HepG2 (cell line): ENCODE data around the gene CRYM. TPM values are rescaled to one million over a fixed set of nuclear protein-coding genes. Genes with fewer than 3 reads are reported as not detected.

ENCODE experiments used
- AKAP8 ChIP-seq: sonication (generic); formaldehyde crosslinking; IDR thresholded peaks from 2 replicates; pipeline ENCODE4 v1.5.1; 2020; ENCODE audit warnings: mild to moderate bottlenecking, missing genetic modification reagents
- CHCHD3 ChIP-seq: sonication (generic); formaldehyde crosslinking; IDR thresholded peaks from 2 replicates; pipeline ENCODE4 v1.8.0; 2022; ENCODE audit warnings: mild to moderate bottlenecking, missing genetic modification reagents, moderate library complexity
- ERF ChIP-seq: IDR thresholded peaks from 2 replicates; pipeline ENCODE4 v1.6.1; 2018; ENCODE audit warnings: missing biosample characterization, missing genetic modification reagents
- NR3C1 ChIP-seq: sonication (generic); formaldehyde crosslinking; IDR thresholded peaks from 2 replicates; pipeline ENCODE4 v1.4.0; 2020; ENCODE audit warnings: missing genetic modification reagents
- TMF1 ChIP-seq: sonication (generic); formaldehyde crosslinking; IDR thresholded peaks from 2 replicates; pipeline ENCODE4 v1.8.1; 2022; ENCODE audit warnings: low read depth, missing genetic modification reagents
- ZFP90 ChIP-seq: sonication (generic); formaldehyde crosslinking; IDR thresholded peaks from 2 replicates; pipeline ENCODE4 v1.8.0; 2022; ENCODE audit warnings: missing genetic modification reagents, mild to moderate bottlenecking, inconsistent platforms, borderline replicate concordance
- ZNF224 ChIP-seq: sonication (generic); formaldehyde crosslinking; IDR thresholded peaks from 2 replicates; pipeline ENCODE4 v1.5.0; 2020; ENCODE audit warnings: mild to moderate bottlenecking, missing genetic modification reagents
- ZNF883 ChIP-seq: sonication (generic); formaldehyde crosslinking; IDR thresholded peaks from 2 replicates; pipeline ENCODE4 v1.5.1; 2020; ENCODE audit warnings: mild to moderate bottlenecking, missing genetic modification reagents; ENCODE audit errors: not compliant biosample characterization
- polyA plus RNA-seq, 8 experiments: library from polyadenylated mRNA; depleted of rRNA in 3 of 8; stranded (reverse) in 7 of 8; unstranded in 1 of 8; fragments of >200 nt; fragmentation: Illumina TruSeq in 4 of 8; extraction: Trizol in 4 of 8; gene quantifications; 2 replicates each; pipeline versions ENCODE4 v1.2.1 to v1.2.3, GENCODE V29; 2011 to 2016; ENCODE audit warnings: low read depth in 4 of 8, missing spikeins in 1 of 8, mixed read lengths in 1 of 8; ENCODE audit not compliant: insufficient read depth in 1 of 8
- total RNA-seq, 5 experiments: library from RNA; depleted of rRNA; stranded (reverse); fragments of >200 nt; fragmentation: Illumina TruSeq; extraction: Trizol; gene quantifications; 2 replicates each; pipeline ENCODE4 v1.2.3, GENCODE V29; 2016; ENCODE audit warnings: low read depth in 1 of 5
- TF ChIP-seq, protein P1 (sequence below): sonication (generic); formaldehyde crosslinking; IDR thresholded peaks from 2 replicates; pipeline ENCODE4 v1.5.1; 2020; ENCODE audit warnings: mild to moderate bottlenecking, missing genetic modification reagents, borderline replicate concordance
- TF ChIP-seq, protein P2 (sequence below): sonication (generic); formaldehyde crosslinking; IDR thresholded peaks from 2 replicates; pipeline ENCODE4 v1.5.0; 2020; ENCODE audit warnings: missing genetic modification reagents, mild to moderate bottlenecking, borderline replicate concordance
- TF ChIP-seq, protein P3 (sequence below): sonication (generic); formaldehyde crosslinking; IDR thresholded peaks from 2 replicates; pipeline ENCODE4 v1.8.0; 2022; ENCODE audit warnings: mild to moderate bottlenecking, missing genetic modification reagents, moderate library complexity

Gene CRYM
- total and polyA plus RNA-seq, 2 of the 13 experiments (the other 11 are each of a cell fraction or from before 2014, with no cell fraction given), result 1.9 to 2.2 TPM

DNA sequence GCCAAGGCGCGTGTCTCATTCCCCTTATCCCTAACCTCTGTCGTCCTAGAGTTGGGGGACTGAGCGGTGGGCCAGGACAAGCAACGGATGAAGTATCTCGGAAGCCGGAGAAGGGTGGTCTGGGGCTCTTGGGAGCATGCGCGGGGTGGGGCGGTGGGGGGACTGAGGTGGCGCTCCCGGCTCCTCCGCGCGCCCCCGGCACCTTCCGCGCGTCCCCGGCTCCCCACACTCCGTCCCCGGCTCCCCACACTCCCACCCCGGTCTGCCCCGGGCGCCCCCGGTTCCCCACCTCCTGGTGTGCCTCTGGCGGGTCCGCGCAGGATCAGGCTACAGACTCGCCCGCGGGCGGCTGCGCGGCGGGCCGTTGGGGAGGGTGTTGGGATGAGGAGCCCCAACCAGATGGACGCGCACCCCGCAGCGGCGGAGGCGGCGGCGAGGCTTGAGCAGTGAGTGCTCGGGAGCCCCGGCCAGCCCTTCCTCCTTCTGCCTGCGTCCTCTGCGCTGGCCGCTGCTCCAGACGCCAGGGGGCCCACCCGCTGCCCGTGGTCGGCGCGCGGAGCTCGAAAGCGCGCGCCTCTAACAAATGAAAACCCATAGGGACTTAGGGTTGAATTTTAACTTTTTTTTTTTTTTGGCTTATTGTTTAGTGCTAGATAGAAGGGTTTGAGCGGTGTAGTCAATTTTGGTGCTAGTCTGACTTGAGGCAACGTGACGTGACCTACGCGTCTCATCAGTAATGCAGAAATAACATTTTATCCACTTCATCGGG lies 5.6 kb upstream of the CRYM start (continued):
- TF ChIP-seq, protein P1, sequence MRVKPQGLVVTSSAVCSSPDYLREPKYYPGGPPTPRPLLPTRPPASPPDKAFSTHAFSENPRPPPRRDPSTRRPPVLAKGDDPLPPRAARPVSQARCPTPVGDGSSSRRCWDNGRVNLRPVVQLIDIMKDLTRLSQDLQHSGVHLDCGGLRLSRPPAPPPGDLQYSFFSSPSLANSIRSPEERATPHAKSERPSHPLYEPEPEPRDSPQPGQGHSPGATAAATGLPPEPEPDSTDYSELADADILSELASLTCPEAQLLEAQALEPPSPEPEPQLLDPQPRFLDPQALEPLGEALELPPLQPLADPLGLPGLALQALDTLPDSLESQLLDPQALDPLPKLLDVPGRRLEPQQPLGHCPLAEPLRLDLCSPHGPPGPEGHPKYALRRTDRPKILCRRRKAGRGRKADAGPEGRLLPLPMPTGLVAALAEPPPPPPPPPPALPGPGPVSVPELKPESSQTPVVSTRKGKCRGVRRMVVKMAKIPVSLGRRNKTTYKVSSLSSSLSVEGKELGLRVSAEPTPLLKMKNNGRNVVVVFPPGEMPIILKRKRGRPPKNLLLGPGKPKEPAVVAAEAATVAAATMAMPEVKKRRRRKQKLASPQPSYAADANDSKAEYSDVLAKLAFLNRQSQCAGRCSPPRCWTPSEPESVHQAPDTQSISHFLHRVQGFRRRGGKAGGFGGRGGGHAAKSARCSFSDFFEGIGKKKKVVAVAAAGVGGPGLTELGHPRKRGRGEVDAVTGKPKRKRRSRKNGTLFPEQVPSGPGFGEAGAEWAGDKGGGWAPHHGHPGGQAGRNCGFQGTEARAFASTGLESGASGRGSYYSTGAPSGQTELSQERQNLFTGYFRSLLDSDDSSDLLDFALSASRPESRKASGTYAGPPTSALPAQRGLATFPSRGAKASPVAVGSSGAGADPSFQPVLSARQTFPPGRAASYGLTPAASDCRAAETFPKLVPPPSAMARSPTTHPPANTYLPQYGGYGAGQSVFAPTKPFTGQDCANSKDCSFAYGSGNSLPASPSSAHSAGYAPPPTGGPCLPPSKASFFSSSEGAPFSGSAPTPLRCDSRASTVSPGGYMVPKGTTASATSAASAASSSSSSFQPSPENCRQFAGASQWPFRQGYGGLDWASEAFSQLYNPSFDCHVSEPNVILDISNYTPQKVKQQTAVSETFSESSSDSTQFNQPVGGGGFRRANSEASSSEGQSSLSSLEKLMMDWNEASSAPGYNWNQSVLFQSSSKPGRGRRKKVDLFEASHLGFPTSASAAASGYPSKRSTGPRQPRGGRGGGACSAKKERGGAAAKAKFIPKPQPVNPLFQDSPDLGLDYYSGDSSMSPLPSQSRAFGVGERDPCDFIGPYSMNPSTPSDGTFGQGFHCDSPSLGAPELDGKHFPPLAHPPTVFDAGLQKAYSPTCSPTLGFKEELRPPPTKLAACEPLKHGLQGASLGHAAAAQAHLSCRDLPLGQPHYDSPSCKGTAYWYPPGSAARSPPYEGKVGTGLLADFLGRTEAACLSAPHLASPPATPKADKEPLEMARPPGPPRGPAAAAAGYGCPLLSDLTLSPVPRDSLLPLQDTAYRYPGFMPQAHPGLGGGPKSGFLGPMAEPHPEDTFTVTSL (CRISPR knock-in tag), result no peak
- TF ChIP-seq AKAP8 (CRISPR knock-in tag), result no peak
- TF ChIP-seq ZNF224 (CRISPR knock-in tag), result no peak
- TF ChIP-seq TMF1 (CRISPR knock-in tag), result no peak
- TF ChIP-seq, protein P2, sequence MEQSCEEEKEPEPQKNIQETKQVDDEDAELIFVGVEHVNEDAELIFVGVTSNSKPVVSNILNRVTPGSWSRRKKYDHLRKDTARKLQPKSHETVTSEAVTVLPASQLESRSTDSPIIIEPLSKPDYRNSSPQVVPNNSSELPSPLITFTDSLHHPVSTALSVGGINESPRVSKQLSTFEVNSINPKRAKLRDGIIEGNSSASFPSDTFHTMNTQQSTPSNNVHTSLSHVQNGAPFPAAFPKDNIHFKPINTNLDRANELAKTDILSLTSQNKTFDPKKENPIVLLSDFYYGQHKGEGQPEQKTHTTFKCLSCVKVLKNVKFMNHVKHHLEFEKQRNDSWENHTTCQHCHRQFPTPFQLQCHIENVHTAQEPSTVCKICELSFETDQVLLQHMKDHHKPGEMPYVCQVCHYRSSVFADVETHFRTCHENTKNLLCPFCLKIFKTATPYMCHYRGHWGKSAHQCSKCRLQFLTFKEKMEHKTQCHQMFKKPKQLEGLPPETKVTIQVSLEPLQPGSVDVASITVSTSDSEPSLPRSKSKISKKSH (CRISPR knock-in tag), result peak; percentile 57; the same call in 1 of the 2 replicates
- TF ChIP-seq ZFP90 (CRISPR knock-in tag), result no peak
- TF ChIP-seq NR3C1 (CRISPR knock-in tag), result no peak
- TF ChIP-seq ERF (CRISPR knock-in tag), result 0 out of 2 replicates have a peak, but pooled peaks have one; percentile 70
- TF ChIP-seq, protein P3, sequence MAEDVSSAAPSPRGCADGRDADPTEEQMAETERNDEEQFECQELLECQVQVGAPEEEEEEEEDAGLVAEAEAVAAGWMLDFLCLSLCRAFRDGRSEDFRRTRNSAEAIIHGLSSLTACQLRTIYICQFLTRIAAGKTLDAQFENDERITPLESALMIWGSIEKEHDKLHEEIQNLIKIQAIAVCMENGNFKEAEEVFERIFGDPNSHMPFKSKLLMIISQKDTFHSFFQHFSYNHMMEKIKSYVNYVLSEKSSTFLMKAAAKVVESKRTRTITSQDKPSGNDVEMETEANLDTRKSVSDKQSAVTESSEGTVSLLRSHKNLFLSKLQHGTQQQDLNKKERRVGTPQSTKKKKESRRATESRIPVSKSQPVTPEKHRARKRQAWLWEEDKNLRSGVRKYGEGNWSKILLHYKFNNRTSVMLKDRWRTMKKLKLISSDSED, result no peak
- no peak for TF ChIP-seq CHCHD3 (CRISPR knock-in tag)
- no peak for TF ChIP-seq ZNF883 (CRISPR knock-in tag)
